Astrocyte of the spinal cord (primary cell): ENCODE measurements around the gene TXNRD2.

Source experiments
- DNase-seq: peaks from one replicate; pipeline ENCODE4 v3.0.0; 2011; ENCODE audit warnings: low read depth, low spot score
- H3K4me3 ChIP-seq: 2 replicates; pipeline ENCODE4 v1.5.1; 2011; ENCODE audit warnings: low read depth, mild to moderate bottlenecking, low read length, moderate library complexity
- CTCF ChIP-seq: IDR thresholded peaks from 2 replicates; pipeline ENCODE4 v1.5.1; 2012; ENCODE audit warnings: low read depth, mild to moderate bottlenecking, low read length, inconsistent platforms
- in situ Hi-C: cut with HindIII; loops from 2 replicates; pipeline ENCODE4 v1.10.0; 2017; ENCODE audit warnings: low sequenced_read_pairs

Gene TXNRD2

DNA sequence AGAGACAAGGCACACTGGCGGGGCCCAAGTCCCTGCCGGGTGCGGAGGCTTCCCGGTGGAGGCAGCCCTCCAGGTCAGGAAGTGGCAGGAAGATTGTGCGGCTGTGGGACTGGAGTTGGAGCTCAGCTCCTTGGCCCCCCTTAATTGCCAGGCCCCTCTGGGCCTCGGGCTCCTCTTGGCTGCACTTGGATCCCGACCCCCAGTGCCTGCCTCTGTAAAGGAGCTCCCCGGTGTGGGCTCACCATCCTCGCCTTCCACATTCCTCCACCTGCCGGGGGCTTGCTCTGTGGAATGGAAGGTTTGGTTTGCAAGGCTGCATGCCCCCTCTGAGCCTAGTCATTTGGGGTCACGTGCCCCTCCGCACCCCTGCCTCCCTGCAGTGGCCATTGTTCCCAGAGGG lies 38.1 kb downstream of the TXNRD2 start:
- no peak for TF ChIP-seq CTCF
- no peak for DNase-seq
- in situ Hi-C loops = no loop called here

DNA sequence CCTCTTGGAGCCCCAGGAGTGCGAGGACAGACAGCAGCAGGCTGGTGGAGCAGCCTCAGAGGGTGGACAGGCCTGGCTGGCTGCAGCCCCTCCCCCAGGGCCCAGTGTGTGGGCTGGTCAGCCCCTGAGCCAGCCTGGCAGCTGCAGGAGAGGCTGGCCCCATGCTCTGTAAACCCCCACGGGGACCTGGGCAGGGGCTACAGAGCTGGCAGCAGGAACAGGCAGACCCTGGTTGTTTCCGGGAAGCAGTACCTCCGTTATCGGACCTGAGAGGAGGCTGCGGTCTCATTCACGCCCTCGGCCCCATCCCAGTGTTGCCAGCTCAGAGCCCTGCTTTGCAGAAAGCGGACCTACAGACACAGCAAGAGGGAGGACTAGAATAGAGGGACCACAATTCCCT lies 38.6 kb downstream of the TXNRD2 start:
- no peak overlapping the region for H3K4me3 ChIP-seq
- in situ Hi-C loops = no loop called here
- TF ChIP-seq CTCF = no peak
- DNase-seq = no peak

More for the DNA sequence above, 38.1 kb downstream of the TXNRD2 start:
- H3K4me3 ChIP-seq = no peak overlapping the region

DNA sequence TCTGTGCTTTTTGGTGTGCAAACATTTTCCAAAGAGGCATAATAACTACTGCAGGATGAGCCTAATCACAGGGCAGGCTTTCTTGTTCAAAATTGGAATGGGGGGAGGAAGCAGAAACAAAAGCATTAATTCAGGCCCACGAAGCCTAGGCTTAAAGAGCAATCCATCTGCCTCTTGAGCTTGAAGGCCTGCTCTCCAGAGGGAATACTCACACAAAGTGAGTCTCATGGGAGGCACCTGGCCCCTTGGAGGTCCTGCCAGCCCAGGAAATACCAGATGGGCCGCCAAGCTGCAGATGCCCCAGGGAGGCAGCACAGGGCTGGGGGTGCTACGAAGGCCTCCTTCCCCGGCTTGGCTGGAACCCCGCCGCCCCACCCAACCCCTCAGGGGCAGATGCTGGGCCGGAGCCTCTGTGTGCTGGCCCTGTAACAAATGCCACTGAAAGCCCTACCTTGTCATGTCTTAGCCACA lies 39.3 kb downstream of the TXNRD2 start:
- DNase-seq = no peak
- H3K4me3 ChIP-seq = no peak overlapping the region
- TF ChIP-seq CTCF = no peak
- in situ Hi-C loops = no loop called here

DNA sequence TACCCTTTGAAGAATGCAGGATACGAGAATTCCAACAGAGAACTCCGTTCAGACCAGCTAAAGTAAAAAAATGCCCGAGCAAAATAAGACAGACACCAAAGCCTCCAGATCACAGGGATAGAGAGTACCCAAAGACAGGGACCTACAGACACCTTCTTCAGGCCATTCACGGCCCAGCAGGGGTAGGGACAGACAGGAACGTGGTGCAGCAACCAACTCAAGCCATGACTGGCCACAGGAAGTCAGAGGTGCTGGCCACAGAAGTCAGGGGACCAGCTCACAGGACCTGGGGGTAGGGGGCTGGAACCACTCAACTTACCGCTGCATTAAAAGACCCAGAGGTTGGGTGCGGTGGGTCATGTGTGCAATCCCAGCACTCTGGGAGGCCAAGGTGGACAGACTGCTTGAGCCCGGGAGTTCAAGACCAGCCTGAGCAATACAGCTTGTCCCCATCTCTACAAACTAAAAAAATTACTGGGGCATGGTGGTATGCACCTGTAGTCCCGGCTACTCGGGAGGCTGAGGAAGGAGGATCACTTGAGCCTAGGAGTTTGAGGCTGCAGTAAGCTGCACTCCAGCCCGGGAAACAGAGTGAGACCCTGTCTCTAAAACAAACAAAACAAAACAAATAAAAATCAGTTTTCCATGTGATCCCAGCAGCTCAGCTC lies 39.9 kb downstream of the TXNRD2 start:
- in situ Hi-C loops = no loop called here
- TF ChIP-seq CTCF = no peak
- no peak for DNase-seq
- no peak overlapping the region for H3K4me3 ChIP-seq

GRCh38 chr22:19900707-19901436 lies 40.7 kb downstream of the TXNRD2 start:
- no peak for DNase-seq
- TF ChIP-seq CTCF = no peak
- H3K4me3 ChIP-seq = no peak overlapping the region
- in situ Hi-C loops = no loop called here

- in situ Hi-C loops = no loop called here
- H3K4me3 ChIP-seq = no peak overlapping the region
- DNase-seq = no peak
- TF ChIP-seq CTCF = no peak
Measured at GRCh38 chr22:19898831-19899567, 42.6 kb downstream of the TXNRD2 start.
